Activated CD4-positive, CD25-positive, alpha-beta regulatory T cell treated with anti-CD3 and anti-CD28 coated beads, Interleukin-2, amount 50 U/mL, for 24 hours (primary cell): Measurements from ENCODE around the gene SPOCK2.

ENCODE experiments used
- ATAC-seq, 2 donors: fragments of 150-1000 bp; cut with Tn5 transposase; one replicate each; pipeline ENCODE4 v1.10.0; 2021; ENCODE audit warnings: mild to moderate bottlenecking in 1 of 2, moderate library complexity in 1 of 2

Gene SPOCK2

GRCh38 chr10:72086466-72087391 lies 1.6 kb downstream of the SPOCK2 start:
- ATAC-seq, result no peak

GRCh38 chr10:72085864-72086465 lies 2.4 kb downstream of the SPOCK2 start:
- no peak for ATAC-seq

DNA sequence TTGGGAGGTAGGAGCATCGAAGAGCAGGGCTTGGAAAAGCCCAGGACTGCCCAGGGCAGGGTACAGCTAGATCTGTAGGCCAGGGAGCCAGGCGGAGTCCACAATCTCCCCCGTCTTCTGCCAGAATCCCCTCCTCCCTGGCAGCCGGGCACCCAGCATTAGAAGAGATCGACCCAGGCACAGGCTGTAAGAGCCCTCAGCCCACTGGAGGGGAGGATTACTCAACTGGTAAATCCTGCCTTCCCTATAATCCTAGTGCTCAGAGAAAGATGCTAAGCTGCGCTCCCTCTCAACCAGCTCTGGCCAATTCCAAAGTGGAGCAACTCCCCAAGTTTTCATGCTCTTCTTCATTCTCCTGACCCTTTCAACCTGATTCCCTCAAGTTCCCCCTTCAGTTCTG lies 3.2 kb downstream of the SPOCK2 start:
- no peak for ATAC-seq

DNA sequence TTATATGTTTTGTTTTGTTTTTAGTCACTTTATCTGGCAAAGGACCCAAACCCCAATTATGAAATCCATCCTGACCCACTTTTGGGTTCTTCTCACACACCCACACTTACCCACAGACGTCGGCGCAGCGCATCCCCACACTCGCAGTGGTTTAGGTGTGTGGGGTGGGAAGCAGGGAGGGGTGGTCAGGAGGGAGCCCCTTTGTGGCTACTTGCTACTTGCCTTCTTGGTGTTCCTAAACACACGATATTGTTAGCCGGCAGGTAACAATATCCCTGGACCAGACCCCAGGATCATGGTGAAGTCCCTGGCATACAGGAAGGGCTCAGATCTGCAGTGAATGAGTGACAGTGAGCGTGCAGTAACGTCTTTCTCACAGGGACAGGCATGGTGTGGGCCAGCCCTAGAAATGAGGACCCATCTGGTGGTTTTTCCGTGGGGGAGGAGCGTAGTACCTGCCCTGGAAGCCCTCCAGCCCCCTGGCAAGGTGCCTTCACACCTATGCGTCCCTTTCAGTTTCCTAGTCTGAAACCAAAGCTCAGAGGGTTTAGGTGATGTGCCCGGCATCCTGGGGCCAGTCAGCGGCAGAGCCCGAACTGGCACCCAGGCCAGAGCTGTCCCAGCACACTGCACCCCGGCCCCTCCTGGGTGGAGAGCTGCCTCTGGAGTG lies 4.4 kb downstream of the SPOCK2 start:
- peak; percentile 46 for ATAC-seq

DNA sequence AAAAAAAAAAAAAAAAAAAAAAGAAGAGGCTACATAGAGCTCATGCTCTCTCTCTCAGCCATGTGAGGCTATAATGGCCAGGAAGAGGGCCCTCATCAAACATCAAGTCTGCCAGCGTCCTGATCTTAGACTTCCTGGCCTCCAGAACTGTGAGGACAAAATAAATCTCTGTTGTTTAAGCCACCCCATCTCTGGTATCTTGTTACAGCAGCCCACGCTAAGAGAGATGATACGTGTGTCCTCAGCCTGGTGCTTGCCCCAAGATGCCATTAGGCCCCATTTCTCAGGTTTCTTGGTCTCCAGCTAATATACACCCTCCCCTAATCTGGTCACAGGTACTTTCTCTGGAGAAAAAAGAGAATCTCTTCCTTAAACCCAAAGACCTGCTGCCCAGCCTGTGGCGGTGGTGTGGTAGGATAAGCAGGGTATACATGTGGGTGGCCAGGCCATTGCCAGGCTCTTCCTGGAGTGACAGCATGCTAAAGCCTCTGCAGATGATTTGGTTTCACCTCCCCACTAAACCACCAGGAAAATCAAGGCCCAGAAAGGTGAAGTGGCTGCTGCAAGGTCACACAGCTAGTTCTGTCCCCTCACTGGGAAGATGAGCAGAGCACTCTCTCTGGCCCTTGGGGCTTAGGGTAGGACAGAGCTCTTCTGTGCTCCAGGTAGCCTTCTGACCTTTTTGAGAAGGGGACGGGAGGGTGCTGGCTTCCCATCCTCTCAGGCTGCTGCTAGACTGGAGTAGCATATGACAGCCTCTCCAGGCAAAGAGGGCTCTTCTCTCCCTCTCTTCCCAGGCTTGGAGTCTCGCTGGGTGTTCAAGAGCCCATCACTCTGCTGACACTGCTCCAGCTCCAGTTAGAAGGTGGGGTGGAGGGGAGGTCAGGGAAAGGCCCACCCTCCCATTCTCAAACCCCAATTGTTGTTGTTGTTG lies 5.2 kb downstream of the SPOCK2 start:
- no peak for ATAC-seq

- no peak for ATAC-seq
These were observed 6.4 kb downstream of the SPOCK2 start for GRCh38 chr10:72081772-72082590.

GRCh38 chr10:72081210-72081609 lies 7.1 kb downstream of the SPOCK2 start:
- ATAC-seq, result no peak

GRCh38 chr10:72080042-72080975 lies 8.0 kb downstream of the SPOCK2 start:
- no peak for ATAC-seq

- ATAC-seq, result peak; percentile 22 to 28
These were observed 9.0 kb downstream of the SPOCK2 start for GRCh38 chr10:72079356-72079755.

GRCh38 chr10:72077275-72077990 lies 10.9 kb downstream of the SPOCK2 start:
- no peak for ATAC-seq

- ATAC-seq, result no peak
These were observed 11.6 kb downstream of the SPOCK2 start for GRCh38 chr10:72076756-72077155.

DNA sequence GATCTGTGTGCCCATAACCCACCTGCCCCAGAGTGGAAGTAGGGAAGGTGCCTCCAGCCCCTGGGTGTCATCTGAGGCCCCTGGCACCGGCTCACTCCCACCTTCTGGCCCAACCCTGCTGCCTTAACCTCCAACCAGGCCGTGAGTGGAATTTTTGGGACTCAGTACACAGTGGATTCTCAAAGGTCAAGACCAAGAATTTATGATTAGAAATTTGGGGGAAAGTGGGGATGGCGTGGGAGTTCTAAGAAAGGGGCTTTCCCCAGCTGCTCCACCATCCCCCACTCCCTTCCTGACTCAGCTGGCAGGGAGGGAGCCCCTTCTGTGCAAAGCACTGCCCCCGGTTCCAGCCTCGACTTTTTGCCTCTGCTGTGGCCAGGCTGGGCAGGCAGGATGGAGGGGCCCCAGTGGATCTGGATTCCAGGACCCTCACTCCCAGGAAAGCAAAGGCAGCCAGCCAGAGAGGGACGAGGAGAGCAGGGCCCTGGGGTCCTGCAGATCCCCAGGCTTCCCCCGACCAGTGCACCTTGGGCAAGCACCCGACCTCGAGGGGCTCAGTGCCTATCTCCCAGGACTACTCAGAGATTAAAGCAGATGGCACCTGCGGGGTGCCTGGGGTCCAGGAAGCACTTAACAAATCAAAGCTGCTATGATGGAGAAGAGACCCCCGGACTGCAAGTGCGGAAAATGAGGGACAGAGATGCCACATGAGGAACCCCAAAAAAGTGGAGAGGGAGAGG lies 12.8 kb downstream of the SPOCK2 start:
- ATAC-seq, result peak in 1 of 2 donors; percentile 32

GRCh38 chr10:72074574-72075375 lies 13.6 kb downstream of the SPOCK2 start:
- no peak for ATAC-seq

- ATAC-seq, result no peak
These were observed 14.4 kb downstream of the SPOCK2 start for GRCh38 chr10:72073708-72074573.

- ATAC-seq, result no peak
These were observed 15.7 kb downstream of the SPOCK2 start for GRCh38 chr10:72072639-72073038.

DNA sequence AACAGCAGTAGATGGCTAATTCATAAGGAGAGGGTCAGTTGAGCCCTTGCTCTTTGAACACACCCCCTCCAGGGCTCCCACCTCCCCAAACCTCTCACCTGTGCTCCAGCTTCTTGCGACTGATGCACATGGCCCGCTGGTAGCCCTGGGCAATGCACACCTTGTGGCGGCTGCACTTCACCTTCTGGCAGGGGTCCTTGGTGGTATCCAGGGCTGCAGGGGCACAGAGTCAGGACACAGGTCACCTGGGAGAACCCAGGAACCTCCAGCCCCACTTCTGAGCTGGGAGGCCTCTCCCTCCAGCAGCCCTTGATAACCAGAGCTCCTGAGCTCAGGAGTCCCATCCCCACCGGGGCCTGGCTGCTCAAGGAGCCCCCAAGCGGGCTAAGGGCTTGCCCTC lies 16.3 kb downstream of the SPOCK2 start:
- no peak for ATAC-seq
